Renal cortical epithelial cell (primary cell): ENCODE data around the gene UGT1A10. TPM values are rescaled to one million over a fixed set of nuclear protein-coding genes. Genes with fewer than 3 reads are reported as not detected.

Experiments
- DNase-seq: peaks from one replicate; pipeline ENCODE4 v3.0.0-alpha.2; 2011; ENCODE audit warnings: low read depth
- total RNA-seq: library from RNA; depleted of rRNA; stranded (reverse); fragments of >200 nt; gene quantifications from 2 replicates; pipeline ENCODE4 v1.2.3, GENCODE V29; 2014

UGT1A10 gene
- total RNA-seq, 1 donor from 2014 or later = not detected

GRCh38 chr2:233773854-233774253 lies 137.6 kb downstream of the UGT1A10 start:
- DNase-seq = no peak

DNA sequence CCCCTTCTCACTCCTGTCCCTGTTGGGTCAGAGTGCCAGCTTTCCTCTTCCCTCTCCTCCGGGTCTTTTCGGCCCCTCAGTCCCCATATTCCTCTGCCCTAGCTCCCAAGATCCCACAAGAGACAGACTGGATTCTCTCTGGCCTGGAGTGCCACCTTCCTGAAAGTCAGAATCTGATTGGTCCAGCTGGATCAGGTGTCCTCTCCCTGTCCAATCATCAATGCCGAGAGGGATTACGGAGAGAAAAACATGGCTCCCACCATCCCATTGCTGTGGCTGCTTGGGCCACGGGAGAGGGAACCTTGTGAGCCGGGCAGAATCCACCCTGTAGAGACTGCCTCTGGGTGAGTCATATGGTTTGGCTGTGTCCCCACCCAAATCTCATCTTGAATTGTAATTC lies 139.2 kb downstream of the UGT1A10 start:
- DNase-seq = no peak

GRCh38 chr2:233778030-233778429 lies 141.8 kb downstream of the UGT1A10 start, which contains the start of gene MROH2A:
MROH2A (plus strand) TSS chr2:233778330; CDS start chr2:233779359, 1,029 bp downstream.
- no peak for DNase-seq

DNA sequence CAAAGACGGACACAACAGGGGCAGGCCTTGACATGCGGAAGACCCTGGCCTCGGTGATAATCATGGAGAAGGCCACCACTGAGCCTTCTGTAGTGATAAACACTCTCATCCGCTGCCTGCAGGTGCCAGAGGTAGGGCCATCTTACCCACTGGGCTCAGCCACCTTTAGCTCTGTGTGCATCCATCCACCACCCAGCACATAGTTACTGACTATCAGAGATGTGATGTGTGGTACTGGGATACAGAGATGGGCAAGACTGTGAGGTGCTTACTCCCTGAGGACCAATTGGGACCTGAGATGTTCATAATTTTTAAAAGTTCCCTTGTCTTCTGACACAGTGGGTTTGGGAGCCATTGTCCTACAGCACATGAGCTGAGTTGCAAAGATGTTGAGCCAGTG lies 143.5 kb downstream of the UGT1A10 start:
- DNase-seq = no peak

DNA sequence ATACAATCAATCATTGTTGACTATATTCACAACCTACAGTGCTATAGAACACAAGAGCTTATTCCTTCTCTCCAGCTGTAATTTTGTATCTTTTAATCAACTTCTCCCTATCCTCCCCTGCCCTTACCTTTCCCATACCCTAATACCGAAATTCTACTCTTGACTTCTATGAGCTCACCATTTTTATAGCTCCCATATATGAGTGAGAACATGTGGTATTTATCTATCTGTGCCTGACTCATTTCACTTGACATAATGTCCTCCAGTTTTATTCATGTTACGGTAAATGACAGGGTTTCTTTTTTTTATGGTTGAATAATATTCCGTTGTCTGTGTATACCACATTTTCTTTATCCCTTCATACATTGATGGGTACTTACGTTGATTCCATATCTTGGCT lies 144.5 kb downstream of the UGT1A10 start:
- no peak for DNase-seq

- DNase-seq = no peak
Observed at GRCh38 chr2:233789554-233789953, 153.3 kb downstream of the UGT1A10 start.

DNA sequence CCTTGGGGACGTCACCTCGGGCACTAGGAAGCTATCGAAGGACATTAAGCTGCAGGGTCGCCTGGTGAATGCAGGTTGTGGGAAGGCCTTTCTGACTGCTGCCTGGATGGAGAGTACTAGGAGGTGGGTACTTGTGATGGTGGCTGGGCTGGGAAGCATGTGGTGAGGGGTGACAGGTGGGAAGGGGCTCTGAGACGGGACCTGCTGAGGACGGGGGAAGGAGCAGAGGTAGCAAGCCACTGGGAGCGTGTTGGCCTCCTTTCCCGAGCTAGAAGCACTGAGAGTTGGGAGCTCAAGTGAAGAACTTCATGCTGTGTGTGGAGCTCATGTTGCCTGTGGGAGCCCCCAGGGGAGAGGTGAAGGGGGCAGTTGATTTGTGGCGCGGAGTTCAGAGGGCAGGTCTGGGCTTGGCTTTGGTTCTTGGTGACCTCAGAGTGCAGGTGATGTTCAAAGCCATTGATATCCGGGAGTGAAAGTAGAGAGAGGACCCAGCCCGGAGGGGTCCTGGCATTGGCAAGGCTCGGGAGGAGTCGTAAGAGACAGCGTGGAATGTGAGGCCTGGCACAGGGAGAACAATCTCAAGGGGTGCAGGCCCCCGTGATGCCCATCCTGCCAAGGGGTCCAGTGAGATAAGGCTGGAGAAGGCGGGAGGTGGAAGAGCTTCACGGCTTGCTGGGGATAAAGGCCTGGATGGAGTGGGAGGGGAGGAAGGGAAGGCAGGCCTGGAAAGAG lies 155.1 kb downstream of the UGT1A10 start:
- DNase-seq = no peak

GRCh38 chr2:233791883-233792329 lies 155.7 kb downstream of the UGT1A10 start:
- no peak for DNase-seq

DNA sequence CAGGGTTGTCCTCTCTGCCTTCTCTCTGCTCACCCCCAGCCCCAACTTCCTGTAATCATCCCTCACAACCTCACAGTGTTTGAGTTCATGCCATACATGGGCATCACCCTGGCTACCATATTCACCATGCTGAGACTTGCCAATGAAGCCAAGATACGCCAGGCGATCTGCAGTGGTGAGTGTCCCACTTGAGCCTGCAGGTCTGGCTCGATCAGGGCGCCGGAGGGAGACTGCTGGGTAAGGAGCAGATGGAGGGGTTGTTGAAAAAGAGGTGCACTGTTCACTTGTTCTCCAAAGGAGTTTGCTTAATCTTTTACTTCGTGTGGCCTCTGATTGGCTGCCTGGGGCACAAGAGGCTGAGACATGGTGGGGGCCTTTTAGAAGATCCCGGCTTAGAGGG lies 156.5 kb downstream of the UGT1A10 start:
- no peak for DNase-seq

DNA sequence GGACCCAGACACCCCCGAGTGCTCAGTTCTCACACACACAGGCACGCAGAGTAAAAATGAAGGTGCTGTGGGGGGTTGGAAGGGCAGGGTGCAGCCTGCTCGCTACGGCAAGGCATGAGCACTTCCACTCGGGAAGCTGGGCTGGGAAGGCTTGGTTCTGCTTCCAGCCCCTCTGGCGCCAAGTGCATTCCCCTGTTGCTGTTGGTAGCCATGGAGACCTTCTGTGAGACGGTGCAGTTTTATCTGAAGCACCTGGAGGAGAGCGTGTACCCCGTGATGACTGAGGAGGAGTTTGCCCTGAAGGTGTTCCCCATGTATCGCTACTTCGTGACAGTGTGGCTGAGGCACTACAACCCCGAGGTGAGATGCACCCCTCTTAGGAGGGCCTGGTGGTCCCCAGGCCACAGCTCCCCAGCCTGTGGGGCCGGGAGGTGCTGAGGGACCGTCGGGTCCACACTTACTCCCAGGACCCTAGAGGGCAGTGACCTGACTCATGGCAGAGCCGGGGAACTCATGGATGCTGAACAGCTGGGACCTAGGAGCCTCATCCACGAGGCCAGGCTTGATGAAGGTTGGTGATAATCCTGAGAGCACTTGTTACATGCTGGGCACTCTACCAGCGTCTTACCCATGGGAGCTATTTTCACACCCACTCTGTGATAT lies 157.3 kb downstream of the UGT1A10 start:
- no peak for DNase-seq

- DNase-seq = no peak
Observed at GRCh38 chr2:233794128-233794658, 157.9 kb downstream of the UGT1A10 start.

GRCh38 chr2:233795735-233796171 lies 159.5 kb downstream of the UGT1A10 start:
- DNase-seq = no peak

GRCh38 chr2:233796254-233796653 lies 160.0 kb downstream of the UGT1A10 start:
- no peak for DNase-seq

GRCh38 chr2:233798335-233799086 lies 162.3 kb downstream of the UGT1A10 start:
- DNase-seq = no peak

- DNase-seq = no peak
Observed at GRCh38 chr2:233799087-233799665, 162.9 kb downstream of the UGT1A10 start.

DNA sequence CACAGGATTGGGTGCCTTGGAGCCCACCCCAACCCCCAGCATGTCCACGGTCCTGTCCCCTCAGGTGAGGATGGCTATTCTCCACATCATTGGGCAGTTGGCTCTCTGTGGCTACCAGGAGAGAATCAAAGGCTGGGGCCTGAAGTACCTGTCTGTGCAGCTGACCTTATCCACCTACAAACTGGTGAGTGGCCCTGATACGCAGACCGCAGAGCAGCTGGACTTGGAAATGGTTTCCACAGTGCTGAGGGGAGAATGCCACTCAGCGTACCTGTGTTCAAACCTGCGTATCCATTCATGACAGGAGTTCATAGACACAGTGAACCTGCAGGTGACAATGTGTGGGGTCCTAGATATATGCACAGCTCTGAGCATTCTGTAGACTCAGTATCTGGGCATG lies 163.5 kb downstream of the UGT1A10 start:
- no peak for DNase-seq

- DNase-seq = no peak
Observed at GRCh38 chr2:233800208-233800607, 164.0 kb downstream of the UGT1A10 start.

GRCh38 chr2:233801357-233802131 lies 165.3 kb downstream of the UGT1A10 start:
- DNase-seq = peak; percentile 9

GRCh38 chr2:233802132-233802815 lies 166.0 kb downstream of the UGT1A10 start:
- DNase-seq = no peak

DNA sequence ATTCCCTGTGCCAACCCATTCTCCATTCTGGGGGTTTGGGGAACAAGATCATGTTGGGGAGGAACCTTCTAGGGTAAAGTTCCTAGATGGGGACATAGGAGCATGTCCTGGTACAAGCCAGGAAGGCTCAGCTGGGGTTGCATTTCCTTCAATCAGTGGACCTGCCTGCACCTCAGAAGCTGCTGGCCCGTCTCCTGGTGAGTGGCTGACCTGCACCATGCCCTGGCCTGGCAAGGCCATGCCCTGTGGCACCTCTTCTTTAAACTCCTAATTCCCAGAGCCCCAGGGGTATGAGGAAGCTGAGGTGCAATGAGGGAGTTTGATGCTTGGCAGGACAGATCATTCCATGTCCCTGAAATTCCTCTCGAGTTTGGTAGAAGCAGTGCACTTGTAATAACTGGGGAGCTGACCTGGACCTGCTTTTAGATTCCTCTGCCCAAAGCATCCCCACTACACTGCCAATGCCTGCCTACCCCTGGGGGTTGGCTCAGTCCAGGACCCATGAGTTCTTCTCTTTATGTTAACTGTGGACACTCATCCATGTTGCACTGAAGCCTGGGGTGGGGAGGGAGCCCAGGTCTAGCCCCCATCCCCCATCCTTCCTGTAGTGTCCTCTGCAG lies 167.2 kb downstream of the UGT1A10 start:
- no peak for DNase-seq
